HPDE6-E6E7 (cell line): Measurements from ENCODE around the gene NEUROD2.
"Not testable (repeated sequence)": the region's sequence is repeated elsewhere in the genome, so short reads cannot be mapped to it uniquely, and the experiment has no call there.

Experiments
- DNase-seq: peaks from one replicate; pipeline ENCODE4 v3.0.0; 2011; ENCODE audit warnings: missing footprints; ENCODE audit errors: extremely low spot score

Gene NEUROD2

DNA sequence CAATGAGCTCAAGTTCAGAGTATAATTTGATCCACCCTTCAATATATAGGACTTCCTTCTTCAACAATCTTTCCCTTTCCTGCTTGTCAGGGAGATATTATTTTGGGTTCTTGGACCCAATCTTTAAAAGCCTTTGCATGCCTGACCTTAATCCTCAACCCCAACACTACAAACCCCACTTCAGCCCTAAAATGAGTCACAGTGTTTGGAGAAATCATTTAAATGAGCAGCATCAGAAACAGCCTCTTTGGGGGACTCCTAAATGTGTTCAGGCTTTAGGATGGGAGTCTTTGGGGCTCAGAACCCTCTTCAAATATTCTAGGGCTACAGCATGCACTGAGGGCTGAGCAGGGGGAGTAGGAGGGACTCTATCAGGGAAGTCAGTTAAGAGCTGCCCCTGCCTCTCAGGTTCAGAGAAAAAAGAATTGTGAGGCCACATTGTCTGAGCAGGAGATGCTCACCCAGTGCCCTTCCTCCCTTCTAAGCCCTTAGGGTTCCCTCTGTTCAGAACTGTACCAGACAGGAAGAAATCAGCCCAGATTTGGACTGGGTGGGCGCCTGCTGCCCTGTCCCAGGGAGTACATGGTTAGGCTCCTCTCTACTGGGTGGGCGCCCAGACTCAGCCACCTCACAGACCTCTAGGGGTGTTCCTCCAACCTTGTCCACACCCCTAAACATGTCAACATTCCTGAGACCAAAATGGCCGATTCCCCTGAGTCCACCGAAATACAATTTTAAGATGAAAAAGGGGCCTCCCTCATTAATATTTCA is 5.0 kb downstream of the NEUROD2 start:
- no peak for DNase-seq

DNA sequence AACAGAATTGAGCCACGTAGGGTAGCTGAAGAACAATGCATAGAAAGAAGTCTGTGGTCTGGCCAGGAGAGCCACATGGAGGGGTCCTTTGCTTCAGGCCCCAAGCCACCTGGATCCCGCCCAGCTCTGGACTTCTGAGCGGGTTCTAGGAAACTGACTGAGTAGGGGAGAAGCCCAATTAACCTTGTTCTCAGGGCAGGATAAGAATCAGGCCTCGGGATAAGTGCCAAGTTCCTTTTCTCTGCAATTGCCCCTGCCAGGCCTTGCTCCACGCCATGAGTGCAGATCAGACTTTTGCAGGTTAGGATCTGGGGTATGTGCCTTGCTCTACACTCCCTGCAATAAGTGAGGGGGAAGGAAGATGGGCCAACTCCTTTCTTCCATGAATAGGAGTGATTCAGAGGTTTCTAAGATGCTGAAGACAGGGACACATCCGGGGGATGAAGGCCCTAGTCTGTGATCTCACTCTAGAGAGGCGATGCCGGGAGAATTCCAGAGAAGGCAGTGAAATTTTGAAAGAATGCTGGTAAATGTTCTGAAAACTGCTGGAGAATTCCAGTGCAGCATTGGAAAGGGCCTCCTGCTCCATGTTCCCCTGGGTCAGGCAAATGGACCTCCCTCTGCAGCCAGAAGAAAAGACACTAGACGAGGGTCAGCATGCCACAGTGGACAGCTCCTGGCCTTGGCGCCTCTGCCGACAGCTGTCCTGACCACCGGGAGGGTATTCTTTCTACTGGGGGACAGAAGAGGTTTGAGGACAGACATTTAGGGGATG is 5.8 kb downstream of the NEUROD2 start:
- no peak for DNase-seq

DNA sequence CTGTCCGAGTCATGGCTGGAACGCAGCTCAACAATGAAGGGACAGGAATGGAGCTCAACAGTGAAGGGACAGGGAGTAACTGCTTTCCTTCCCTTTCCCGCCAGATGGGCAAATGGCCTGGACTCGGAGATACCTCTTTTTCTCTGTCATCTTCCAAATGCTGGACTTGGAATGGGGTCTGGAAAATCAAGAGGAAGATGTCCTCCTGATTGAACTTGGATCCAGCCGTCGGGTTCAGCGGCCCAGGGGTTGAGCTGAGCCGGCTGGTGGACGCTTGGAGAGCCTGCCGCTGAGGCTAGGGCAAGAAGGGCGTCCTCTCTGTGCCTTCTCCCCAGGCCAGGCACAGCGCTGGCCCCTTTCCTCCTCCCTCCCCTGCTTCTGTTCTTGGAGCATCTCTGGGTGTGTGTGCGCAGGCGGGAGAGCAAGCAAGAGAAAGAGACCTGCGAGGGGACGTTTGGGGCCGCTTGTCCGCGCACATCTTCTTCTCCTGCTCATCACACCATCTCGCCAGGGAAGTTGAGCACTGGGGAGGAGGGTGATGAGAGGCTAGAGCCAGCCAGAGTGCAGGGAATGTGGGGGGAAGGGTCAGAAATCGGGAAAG is 6.6 kb downstream of the NEUROD2 start:
- DNase-seq, result no peak

DNA sequence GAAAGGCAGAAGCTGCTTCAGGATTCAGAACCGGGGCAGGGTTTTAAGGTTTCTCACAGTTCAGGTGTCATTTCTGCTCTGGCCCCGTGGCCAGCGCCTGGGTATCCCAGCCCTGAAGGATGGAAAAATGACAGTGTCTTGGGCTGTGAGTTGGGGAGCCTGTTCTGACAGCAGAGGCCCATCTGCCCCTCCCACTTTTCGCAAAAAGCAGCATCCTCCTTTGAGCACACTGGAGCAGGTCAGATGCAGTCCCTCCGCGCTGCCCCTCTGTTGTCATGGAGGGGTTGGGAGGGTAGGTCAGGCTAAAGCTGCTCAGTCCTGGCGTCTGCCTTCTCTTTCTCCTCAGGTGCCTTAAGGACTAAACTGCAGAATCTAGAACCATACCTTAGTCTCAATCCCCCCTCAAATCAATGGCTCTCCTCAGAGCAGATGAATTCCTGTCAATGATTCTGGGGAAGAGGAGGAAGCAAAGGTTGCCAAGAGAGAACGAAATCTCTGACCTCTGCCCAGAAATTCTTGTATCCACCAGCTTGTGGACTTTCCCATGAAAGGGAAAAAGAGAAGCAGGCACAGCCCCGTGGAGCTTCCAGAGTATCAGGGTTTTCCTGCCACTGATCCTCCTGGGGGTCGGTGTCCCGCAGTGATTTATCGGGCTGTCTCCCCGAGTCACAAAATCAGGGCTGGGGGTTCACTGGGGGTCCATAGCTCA is 7.3 kb downstream of the NEUROD2 start:
- no peak for DNase-seq

- DNase-seq, result no peak
These were observed 8.0 kb downstream of the NEUROD2 start for GRCh38 chr17:39599665-39600231.

GRCh38 chr17:39599004-39599664 is 8.6 kb downstream of the NEUROD2 start:
- DNase-seq, result no peak

DNA sequence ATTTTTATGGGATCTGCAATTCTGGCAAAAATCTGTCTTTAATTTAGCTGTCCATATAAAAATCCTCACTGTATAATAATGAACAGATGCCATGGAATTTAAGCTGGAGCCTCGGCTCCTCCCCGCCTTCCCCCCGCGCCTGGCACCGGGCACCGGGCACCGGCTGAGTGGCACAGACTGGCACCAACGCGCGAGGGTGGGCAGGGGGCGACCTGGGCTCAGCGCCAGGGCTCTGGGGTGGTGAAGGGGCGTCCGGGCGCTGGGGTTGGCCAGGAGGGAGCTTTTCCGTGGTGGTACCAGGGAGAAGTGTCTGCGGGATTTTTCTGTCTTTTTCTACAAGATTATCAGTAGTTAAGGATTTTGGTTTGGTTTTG is 9.1 kb downstream of the NEUROD2 start:
- no peak for DNase-seq

GRCh38 chr17:39598047-39598481 is 9.7 kb downstream of the NEUROD2 start:
- DNase-seq, result no peak

DNA sequence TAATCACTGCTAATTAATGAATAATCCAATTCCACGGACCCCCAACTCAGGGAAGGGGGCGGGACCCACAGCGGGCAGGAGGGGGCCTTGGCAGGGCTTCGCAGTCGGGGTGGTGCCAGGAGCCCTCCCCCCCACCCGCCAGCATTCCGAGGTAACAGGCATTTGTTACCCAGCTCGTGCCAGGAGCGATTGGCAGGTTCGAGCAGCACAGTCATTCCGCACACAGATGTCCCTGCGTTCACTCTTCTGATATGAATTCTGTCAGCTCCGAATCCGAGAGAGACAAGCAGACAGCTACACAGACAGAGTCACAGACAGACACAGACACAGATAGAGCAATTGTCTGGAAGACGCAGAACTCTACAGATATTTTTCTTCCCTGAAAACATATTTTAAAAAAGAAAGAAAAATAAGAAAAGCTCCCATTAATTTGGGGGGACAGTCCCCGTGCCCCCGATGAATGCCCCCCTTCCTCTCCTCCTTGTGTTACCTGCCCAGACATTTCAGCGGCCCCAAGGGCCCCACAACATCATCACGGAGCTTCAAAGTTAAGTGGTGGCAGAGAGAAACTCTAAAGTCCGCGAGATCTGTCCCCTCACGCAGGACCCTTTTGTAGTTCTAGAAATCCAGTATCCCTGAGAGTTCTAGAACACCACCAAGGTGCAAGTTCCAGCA is 10.2 kb downstream of the NEUROD2 start:
- no peak for DNase-seq

DNA sequence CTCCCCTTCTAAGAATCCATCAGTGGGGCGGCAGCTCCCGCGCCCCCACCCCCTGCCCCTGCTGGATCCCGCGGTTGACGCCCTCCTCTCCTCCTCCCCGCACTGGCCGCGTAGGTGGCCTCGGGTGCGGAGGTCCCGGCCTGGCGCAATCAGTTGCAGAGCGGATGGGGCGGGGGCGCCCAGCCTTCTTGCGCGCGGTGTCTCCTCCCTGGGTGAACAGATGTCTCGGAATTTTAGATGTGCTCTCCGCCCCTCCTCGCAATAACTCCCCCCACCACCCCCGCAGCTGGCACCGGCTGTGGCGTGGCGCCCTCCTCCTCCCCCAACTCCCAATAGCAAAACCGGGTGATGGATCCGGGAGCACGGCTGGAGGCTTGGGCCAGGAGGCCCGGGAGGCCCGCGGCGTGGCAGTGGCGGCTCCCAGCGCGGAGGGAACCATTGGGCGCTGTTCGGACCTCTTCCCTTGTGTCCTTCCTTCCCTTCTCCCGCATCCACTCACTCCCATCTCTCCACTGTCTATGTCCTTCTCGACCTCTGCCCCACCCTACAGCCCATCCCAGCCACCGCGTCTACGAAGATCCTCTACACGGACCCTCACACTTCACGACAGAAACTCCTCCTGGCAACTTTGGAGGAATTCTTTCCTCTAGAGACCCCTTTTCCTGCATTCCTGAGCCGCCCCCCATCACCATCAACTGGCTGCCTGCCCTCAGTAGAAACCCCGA is 11.0 kb downstream of the NEUROD2 start:
- DNase-seq, result no peak

DNA sequence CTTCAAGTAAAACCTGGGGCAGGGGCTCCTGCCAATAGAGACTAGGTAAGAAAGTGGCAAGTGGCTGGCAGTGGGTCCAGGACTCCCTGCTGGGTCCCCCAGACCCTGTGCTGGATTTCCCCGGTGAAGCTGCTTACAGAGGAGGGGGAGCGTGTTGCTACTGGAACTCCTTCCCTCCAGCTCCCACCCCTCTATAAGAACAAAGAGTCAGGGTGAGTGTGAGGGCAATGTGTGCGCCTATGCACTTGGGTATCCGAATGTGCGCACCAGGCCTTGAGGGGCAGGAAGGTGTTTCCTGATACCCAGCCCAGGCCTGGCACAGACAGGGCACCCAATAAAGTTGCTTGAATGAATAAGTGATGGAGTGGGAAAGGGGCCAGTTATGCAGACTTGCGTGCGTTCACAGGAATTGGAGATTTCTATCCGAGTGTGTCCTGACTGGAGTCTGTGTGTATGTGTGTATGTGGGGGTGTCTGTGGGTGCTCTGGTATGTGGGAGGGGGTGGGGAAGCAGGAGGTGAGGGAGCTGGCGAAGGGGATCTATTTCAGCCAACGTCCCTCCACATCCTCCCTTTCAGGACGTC is 11.7 kb downstream of the NEUROD2 start:
- no peak for DNase-seq

- no peak for DNase-seq
These were observed 12.4 kb downstream of the NEUROD2 start for GRCh38 chr17:39595294-39595693.

DNA sequence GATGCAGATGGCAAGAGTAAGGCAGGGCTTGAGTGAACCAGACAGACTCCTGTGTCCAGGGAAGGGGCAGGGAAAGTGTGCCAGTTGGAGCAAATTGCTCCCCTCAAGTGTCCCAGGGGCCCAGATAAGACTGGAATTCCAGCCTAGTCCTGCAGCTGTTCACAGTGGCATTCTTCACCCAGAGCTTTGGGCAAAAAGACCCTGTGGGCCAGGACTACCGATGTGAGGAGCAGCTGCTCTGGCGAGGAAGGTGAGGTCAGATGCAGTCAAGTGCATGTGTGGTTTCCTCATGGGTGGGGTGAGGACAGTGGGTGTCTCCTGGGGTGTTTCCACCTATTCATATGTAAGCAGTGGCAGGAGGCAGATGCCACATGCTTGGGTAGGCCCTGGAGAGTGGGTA is 14.3 kb downstream of the NEUROD2 start:
- DNase-seq, result no peak

DNA sequence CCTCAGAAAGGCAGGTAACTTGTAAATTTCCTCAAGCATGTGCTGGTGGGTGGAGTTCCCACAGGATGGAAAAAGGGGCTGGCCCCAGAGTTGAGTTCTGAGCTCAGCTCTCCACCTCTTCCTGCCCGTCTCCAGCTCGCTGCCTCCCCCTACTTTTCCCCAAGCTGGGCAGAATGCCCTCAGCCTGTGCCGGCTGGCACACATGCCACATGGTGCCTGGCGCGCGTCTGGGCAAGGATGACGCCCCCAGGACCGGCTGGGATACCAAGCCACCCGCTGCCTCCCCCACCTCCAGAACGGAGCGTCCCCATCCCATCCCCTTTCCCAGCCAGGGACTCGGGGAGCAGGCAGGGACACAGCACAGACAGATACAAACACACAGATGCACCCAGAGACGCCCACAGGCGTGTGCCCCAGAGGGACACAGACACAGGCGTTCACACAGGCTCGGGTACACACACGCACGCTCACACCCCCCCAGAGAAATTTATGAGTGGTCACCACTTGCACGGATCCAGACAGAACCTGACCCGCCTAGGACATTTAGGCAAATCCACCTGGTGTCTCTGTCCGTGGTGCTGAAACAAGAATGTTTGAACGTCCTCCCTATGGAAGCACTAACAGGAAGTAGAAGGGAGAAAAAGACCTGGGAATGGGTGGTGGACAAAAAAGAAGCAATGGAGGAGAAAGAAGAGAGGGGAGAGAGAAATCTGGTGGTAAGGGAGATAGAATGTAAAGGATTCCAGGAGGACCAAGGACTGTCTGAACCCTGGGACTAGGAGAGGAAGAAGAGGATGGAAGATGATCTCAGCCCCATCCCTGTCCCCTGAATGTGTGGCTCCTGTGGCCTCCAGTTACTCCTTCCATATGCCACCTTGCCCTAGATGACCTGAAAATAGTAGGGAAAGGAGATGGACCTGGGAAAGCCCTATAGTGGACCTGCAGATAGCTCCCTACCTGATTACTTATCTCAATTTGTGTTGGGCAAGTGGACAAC is 15.5 kb downstream of the NEUROD2 start:
- no peak for DNase-seq

DNA sequence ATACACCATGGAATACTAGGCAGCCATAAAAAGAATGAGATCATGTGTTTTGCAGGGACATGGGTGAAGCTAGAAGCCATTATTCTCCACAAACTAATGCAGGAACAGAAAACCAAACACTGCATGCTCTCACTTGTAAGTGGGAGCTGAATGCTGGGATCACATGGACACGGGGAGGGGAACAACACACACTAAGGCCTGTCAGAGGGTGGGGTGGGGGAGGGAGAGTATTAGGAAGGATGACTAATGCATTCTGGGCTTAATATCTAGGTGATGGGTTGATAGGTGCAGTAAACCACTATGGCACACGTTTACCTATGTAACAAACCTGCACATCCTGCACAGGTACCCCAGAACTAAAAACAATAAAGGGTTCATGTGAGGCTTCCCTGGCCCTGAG is 17.5 kb downstream of the NEUROD2 start:
- DNase-seq, result not testable (repeated sequence)

GRCh38 chr17:39582658-39583057 is 25.1 kb downstream of the NEUROD2 start:
- DNase-seq, result no peak

DNA sequence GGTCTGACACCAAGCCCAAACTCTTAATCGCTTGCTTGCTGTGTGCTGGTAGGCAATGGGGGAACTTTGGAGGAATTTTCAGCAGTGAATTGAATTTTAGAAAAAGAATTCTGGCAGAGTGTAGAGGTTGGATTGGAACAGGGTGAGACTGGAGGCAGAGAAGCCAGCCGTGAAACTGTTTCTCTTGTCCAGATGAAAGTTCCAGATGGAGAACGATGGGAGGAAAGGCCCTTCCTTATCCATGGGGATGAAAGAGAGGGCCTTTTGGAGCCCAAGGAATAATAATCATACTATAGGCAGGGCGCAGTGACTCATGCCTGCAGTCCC is 26.0 kb downstream of the NEUROD2 start:
- DNase-seq, result no peak

DNA sequence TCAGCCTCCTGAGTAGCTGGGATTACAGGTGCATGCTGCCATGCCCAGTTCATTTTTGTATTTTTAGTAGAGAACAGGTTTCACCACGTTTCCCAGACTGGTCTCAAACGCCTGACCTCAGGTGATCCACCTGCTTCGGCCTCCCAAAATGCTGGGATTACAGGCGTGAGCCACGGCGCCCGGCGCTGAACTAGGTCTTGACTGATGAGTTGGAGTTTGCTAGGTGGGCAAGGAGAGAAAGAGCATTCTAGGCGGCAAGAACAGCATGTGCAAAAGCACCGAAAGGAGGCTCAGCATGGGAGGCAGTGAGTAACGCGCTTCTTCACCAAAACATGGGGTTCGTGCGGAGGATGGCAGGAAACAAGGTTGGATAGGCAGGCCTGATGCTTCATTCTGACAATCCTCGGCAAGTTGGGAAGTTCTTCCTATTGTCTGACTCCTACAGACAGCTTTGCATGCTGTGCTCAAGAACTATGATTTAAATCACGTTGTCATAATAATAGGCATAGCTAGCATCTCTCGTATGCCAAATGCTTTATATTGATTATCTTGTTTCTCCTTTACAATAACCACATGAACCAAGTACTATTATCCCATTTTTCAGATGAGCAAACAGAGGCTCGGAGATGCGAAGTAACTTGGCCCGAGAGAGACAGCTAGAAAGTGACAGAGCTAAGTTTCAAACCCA is 26.5 kb downstream of the NEUROD2 start:
- no peak for DNase-seq
